WTC11 (cell line): ENCODE data around the gene RGPD6.
"Not testable (repeated sequence)": the region's sequence is repeated elsewhere in the genome, so short reads cannot be mapped to it uniquely, and the experiment has no call there.

Experiments used
- CBFB ChIP-seq: sonication (generic); formaldehyde crosslinking; IDR thresholded peaks from 2 replicates; pipeline ENCODE4 v1.8.1; 2022; ENCODE audit warnings: mild to moderate bottlenecking, low read depth, missing genetic modification reagents
- CTCF ChIP-seq: fragments of 200-600 bp; IDR thresholded peaks from 2 replicates; pipeline ENCODE4 v1.8.0; 2022; ENCODE audit warnings: antibody characterized with exemption
- FOXK1 ChIP-seq: sonication (generic); formaldehyde crosslinking; IDR thresholded peaks from 2 replicates; pipeline ENCODE4 v1.8.0; 2022; ENCODE audit warnings: mild to moderate bottlenecking, moderate library complexity, missing genetic modification reagents
- JUN ChIP-seq: sonication (generic); formaldehyde crosslinking; IDR thresholded peaks from 2 replicates; pipeline ENCODE4 v1.8.0; 2023; ENCODE audit warnings: mild to moderate bottlenecking, missing genetic modification reagents
- MAX ChIP-seq: sonication (generic); formaldehyde crosslinking; IDR thresholded peaks from 2 replicates; pipeline ENCODE4 v1.8.0; 2022; ENCODE audit warnings: mild to moderate bottlenecking, missing genetic modification reagents
- SMAD3 ChIP-seq: sonication (generic); formaldehyde crosslinking; IDR thresholded peaks from 2 replicates; pipeline ENCODE4 v1.8.0; 2022; ENCODE audit warnings: missing genetic modification reagents, mild to moderate bottlenecking, borderline replicate concordance
- SP1 ChIP-seq: sonication (generic); formaldehyde crosslinking; conservative IDR thresholded peaks from 2 replicates; pipeline ENCODE4 v1.8.1; 2022; ENCODE audit warnings: missing genetic modification reagents
- TF ChIP-seq, protein P1 (sequence below): sonication (generic); formaldehyde crosslinking; IDR thresholded peaks from 2 replicates; pipeline ENCODE4 v1.8.1; 2023; ENCODE audit warnings: mild to moderate bottlenecking, missing genetic modification reagents, moderate library complexity

GRCh38 chr2:110472171-110473058 is 104.6 kb downstream of the RGPD6 start, which contains the start of gene LIMS4:
- not testable (repeated sequence) for TF ChIP-seq CTCF; SP1 (CRISPR knock-in tag); SMAD3 (CRISPR knock-in tag); FOXK1 (CRISPR knock-in tag); CBFB (CRISPR knock-in tag); JUN (CRISPR knock-in tag); MAX (CRISPR knock-in tag)
- TF ChIP-seq, protein P1, sequence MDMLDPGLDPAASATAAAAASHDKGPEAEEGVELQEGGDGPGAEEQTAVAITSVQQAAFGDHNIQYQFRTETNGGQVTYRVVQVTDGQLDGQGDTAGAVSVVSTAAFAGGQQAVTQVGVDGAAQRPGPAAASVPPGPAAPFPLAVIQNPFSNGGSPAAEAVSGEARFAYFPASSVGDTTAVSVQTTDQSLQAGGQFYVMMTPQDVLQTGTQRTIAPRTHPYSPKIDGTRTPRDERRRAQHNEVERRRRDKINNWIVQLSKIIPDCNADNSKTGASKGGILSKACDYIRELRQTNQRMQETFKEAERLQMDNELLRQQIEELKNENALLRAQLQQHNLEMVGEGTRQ (CRISPR knock-in tag) = not testable (repeated sequence)
